Measurements from ENCODE around the gene TUBA1C.

GRCh38 chr12:49282302-49282701 lies 17.4 kb downstream of the TUBA1C start:
- TF ChIP-seq CTCF (IDR thresholded peaks at IDR 0.05; ENCODE audit: low read depth, low read length, poor library complexity, severe bottlenecking) (no peak), EZH2phosphoT487 (IDR thresholded peaks at IDR 0.05; ENCODE audit: borderline replicate concordance, low read length) (no peak)
